HepG2 (cell line): Measurements from ENCODE around the gene SPAG7. TPM values are rescaled to one million over a fixed set of nuclear protein-coding genes. Genes with fewer than 3 reads are reported as not detected.
A peak's percentile ranks its signal among the peaks of the same experiment; 100 is the strongest.

Experiments used
- EZH2 ChIP-seq: conservative IDR thresholded peaks from 2 replicates; pipeline ENCODE4 v1.6.1; 2012; ENCODE audit warnings: mild to moderate bottlenecking, low read depth, low read length, moderate library complexity
- GABPB1 ChIP-seq: IDR thresholded peaks from 2 replicates; pipeline ENCODE4 v1.6.1; 2016; ENCODE audit warnings: mild to moderate bottlenecking, missing genetic modification reagents, moderate library complexity, missing compliant biosample characterization
- KLF12 ChIP-seq: sonication (generic); formaldehyde crosslinking; IDR thresholded peaks from 2 replicates; pipeline ENCODE4 v1.4.0; 2020; ENCODE audit warnings: missing genetic modification reagents, borderline replicate concordance
- KMT2B ChIP-seq: IDR thresholded peaks from 2 replicates; pipeline ENCODE4 v1.6.1; 2016; ENCODE audit warnings: missing genetic modification reagents, missing compliant biosample characterization
- PHF5A ChIP-seq: IDR thresholded peaks from one replicate; pipeline ENCODE4 v1.6.1; 2018; ENCODE audit warnings: low read depth, missing genetic modification reagents; ENCODE audit not compliant: unreplicated experiment
- POGZ ChIP-seq: sonication (generic); formaldehyde crosslinking; IDR thresholded peaks from 2 replicates; pipeline ENCODE4 v1.4.0; 2020; ENCODE audit warnings: mild to moderate bottlenecking, missing genetic modification reagents
- SNAPC2 ChIP-seq: sonication (generic); formaldehyde crosslinking; IDR thresholded peaks from 2 replicates; pipeline ENCODE4 v1.8.1; 2022; ENCODE audit warnings: mild to moderate bottlenecking, missing genetic modification reagents
- TBL1XR1 ChIP-seq: fragments of 150-350 bp; IDR thresholded peaks from 2 replicates; pipeline ENCODE4 v1.6.1; 2014; ENCODE audit warnings: borderline replicate concordance, low read length; ENCODE audit not compliant: partially characterized antibody
- ZNF20 ChIP-seq: sonication (generic); formaldehyde crosslinking; IDR thresholded peaks from 2 replicates; pipeline ENCODE4 v1.4.0; 2020; ENCODE audit warnings: mild to moderate bottlenecking, moderate library complexity, missing genetic modification reagents
- ZNF337 ChIP-seq: sonication (generic); formaldehyde crosslinking; IDR thresholded peaks from 2 replicates; pipeline ENCODE4 v1.5.1; 2020; ENCODE audit warnings: missing genetic modification reagents, low read depth, mild to moderate bottlenecking, borderline replicate concordance
- ZNF496 ChIP-seq: sonication (generic); formaldehyde crosslinking; IDR thresholded peaks from 2 replicates; pipeline ENCODE4 v1.8.1; 2023; ENCODE audit warnings: mild to moderate bottlenecking, moderate library complexity, missing genetic modification reagents; ENCODE audit not compliant: insufficient replicate concordance
- ZNF530 ChIP-seq: sonication (generic); formaldehyde crosslinking; IDR thresholded peaks from 2 replicates; pipeline ENCODE4 v1.5.0; 2020; ENCODE audit warnings: low read depth, mild to moderate bottlenecking, missing genetic modification reagents
- ZSCAN29 ChIP-seq: sonication (generic); formaldehyde crosslinking; conservative IDR thresholded peaks from 2 replicates; pipeline ENCODE4 v1.4.0; 2020; ENCODE audit warnings: mild to moderate bottlenecking, missing genetic modification reagents
- polyA plus RNA-seq, 8 experiments: library from polyadenylated mRNA; depleted of rRNA in 3 of 8; stranded (reverse) in 7 of 8; unstranded in 1 of 8; fragments of >200 nt; fragmentation: Illumina TruSeq in 4 of 8; extraction: Trizol in 4 of 8; gene quantifications; 2 replicates each; pipeline versions ENCODE4 v1.2.1 to v1.2.3, GENCODE V29; 2011 to 2016; ENCODE audit warnings: low read depth in 4 of 8, missing spikeins in 1 of 8, mixed read lengths in 1 of 8; ENCODE audit not compliant: insufficient read depth in 1 of 8
- total RNA-seq, 5 experiments: library from RNA; depleted of rRNA; stranded (reverse); fragments of >200 nt; fragmentation: Illumina TruSeq; extraction: Trizol; gene quantifications; 2 replicates each; pipeline ENCODE4 v1.2.3, GENCODE V29; 2016; ENCODE audit warnings: low read depth in 1 of 5
- TF ChIP-seq, protein P1 (sequence below): IDR thresholded peaks from 2 replicates; pipeline ENCODE4 v1.6.1; 2016; ENCODE audit warnings: missing compliant biosample characterization, missing genetic modification reagents, borderline replicate concordance
- TF ChIP-seq, protein P2 (sequence below): sonication (generic); formaldehyde crosslinking; IDR thresholded peaks from 2 replicates; pipeline ENCODE4 v1.8.0; 2023; ENCODE audit warnings: mild to moderate bottlenecking, missing genetic modification reagents
- TF ChIP-seq, protein P3 (sequence below): sonication (generic); formaldehyde crosslinking; IDR thresholded peaks from 2 replicates; pipeline ENCODE4 v1.4.0; 2020; ENCODE audit warnings: missing genetic modification reagents
- TF ChIP-seq, protein P4 (sequence below): sonication (generic); formaldehyde crosslinking; IDR thresholded peaks from 2 replicates; pipeline ENCODE4 v1.4.0; 2020; ENCODE audit warnings: missing genetic modification reagents
- TF ChIP-seq, protein P5 (sequence below): sonication (generic); formaldehyde crosslinking; IDR thresholded peaks from 2 replicates; pipeline ENCODE4 v1.8.1; 2022; ENCODE audit warnings: mild to moderate bottlenecking, missing genetic modification reagents
- TF ChIP-seq, protein P6 (sequence below): sonication (generic); formaldehyde crosslinking; IDR thresholded peaks from 2 replicates; pipeline ENCODE4 v1.4.0; 2020; ENCODE audit warnings: missing genetic modification reagents, mild to moderate bottlenecking, borderline replicate concordance

The SPAG7 gene
- total and polyA plus RNA-seq, 2 of the 13 experiments (the other 11 are each of a cell fraction or from before 2014, with no cell fraction given) = 51.0 to 59.0 TPM

DNA sequence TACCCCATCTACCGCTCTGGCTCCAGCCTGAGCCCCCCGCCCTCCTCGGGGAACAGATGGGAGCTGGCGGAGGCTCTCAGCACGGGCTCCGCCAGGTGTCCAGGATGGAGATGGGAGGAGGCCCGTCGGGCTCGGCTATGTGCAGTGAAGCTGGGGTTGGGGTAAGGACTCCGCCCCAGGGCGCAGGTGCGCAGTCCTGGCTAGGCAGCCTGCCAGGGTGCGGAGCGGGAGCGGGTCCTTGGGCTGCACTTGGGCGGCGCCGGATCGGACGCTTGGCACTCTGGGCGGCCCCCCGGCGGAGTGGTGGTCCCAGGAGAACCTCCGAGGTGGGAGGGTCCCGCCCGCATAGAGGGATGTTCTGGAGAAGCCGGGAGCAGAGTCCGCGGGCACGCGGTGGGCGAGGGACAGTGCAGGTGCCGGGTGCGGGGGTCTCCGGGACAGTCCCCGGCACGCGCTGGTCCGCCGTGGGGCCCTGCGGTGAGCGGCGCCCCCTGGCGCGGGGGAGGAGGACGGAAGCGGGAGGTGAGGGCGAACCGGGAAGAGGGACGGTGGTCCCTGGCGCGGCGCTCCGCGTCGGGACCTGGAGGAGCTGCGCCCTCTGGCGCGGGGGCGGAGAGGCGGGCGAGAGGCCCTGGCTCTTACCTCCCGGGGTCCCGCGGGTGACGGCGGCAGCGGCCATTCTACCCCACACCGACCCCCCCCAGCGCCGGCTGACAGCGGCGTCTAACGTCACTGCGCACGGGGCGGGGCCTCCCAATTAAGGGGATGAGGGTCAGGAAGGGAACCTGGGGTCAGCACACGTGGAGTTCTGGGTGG lies 19.5 kb upstream of the SPAG7 start, which contains the start of gene CAMTA2 (continued):
- TF ChIP-seq ZNF530 (CRISPR knock-in tag) (no peak), KMT2B (CRISPR knock-in tag) (peak; percentile 62), ZNF20 (no peak), KLF12 (CRISPR knock-in tag) (peak; percentile 88; the same call in 1 of the 2 replicates), ZSCAN29 (no peak), ZNF496 (no peak), PHF5A (CRISPR knock-in tag) (no peak), GABPB1 (CRISPR knock-in tag) (peak; percentile 94), POGZ (CRISPR knock-in tag) (peak; percentile 77), EZH2 (no peak), ZNF337 (CRISPR knock-in tag) (0 out of 2 replicates have a peak, but pooled peaks have one; percentile 49), TBL1XR1 (no peak), SNAPC2 (CRISPR knock-in tag) (no peak)
- TF ChIP-seq, protein P1, sequence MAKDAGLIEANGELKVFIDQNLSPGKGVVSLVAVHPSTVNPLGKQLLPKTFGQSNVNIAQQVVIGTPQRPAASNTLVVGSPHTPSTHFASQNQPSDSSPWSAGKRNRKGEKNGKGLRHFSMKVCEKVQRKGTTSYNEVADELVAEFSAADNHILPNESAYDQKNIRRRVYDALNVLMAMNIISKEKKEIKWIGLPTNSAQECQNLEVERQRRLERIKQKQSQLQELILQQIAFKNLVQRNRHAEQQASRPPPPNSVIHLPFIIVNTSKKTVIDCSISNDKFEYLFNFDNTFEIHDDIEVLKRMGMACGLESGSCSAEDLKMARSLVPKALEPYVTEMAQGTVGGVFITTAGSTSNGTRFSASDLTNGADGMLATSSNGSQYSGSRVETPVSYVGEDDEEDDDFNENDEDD = peak; percentile 83; the same call in 1 of the 2 replicates
- TF ChIP-seq, protein P2, sequence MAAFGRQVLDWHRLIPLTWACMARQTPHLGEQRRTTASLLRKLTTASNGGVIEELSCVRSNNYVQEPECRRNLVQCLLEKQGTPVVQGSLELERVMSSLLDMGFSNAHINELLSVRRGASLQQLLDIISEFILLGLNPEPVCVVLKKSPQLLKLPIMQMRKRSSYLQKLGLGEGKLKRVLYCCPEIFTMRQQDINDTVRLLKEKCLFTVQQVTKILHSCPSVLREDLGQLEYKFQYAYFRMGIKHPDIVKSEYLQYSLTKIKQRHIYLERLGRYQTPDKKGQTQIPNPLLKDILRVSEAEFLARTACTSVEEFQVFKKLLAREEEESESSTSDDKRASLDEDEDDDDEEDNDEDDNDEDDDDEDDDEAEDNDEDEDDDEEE (CRISPR knock-in tag) = peak; percentile 80; the same call in 1 of the 2 replicates
- TF ChIP-seq, protein P3, sequence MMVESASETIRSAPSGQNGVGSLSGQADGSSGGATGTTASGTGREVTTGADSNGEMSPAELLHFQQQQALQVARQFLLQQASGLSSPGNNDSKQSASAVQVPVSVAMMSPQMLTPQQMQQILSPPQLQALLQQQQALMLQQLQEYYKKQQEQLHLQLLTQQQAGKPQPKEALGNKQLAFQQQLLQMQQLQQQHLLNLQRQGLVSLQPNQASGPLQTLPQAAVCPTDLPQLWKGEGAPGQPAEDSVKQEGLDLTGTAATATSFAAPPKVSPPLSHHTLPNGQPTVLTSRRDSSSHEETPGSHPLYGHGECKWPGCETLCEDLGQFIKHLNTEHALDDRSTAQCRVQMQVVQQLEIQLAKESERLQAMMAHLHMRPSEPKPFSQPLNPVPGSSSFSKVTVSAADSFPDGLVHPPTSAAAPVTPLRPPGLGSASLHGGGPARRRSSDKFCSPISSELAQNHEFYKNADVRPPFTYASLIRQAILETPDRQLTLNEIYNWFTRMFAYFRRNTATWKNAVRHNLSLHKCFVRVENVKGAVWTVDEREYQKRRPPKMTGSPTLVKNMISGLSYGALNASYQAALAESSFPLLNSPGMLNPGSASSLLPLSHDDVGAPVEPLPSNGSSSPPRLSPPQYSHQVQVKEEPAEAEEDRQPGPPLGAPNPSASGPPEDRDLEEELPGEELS (CRISPR knock-in tag) = no peak; the same call in 1 of the 2 replicates
- TF ChIP-seq, protein P4, sequence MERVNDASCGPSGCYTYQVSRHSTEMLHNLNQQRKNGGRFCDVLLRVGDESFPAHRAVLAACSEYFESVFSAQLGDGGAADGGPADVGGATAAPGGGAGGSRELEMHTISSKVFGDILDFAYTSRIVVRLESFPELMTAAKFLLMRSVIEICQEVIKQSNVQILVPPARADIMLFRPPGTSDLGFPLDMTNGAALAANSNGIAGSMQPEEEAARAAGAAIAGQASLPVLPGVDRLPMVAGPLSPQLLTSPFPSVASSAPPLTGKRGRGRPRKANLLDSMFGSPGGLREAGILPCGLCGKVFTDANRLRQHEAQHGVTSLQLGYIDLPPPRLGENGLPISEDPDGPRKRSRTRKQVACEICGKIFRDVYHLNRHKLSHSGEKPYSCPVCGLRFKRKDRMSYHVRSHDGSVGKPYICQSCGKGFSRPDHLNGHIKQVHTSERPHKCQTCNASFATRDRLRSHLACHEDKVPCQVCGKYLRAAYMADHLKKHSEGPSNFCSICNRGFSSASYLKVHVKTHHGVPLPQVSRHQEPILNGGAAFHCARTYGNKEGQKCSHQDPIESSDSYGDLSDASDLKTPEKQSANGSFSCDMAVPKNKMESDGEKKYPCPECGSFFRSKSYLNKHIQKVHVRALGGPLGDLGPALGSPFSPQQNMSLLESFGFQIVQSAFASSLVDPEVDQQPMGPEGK (CRISPR knock-in tag) = peak; percentile 84
- TF ChIP-seq, protein P5, sequence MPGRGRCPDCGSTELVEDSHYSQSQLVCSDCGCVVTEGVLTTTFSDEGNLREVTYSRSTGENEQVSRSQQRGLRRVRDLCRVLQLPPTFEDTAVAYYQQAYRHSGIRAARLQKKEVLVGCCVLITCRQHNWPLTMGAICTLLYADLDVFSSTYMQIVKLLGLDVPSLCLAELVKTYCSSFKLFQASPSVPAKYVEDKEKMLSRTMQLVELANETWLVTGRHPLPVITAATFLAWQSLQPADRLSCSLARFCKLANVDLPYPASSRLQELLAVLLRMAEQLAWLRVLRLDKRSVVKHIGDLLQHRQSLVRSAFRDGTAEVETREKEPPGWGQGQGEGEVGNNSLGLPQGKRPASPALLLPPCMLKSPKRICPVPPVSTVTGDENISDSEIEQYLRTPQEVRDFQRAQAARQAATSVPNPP (CRISPR knock-in tag) = 0 out of 2 replicates have a peak, but pooled peaks have one; percentile 22
- TF ChIP-seq, protein P6, sequence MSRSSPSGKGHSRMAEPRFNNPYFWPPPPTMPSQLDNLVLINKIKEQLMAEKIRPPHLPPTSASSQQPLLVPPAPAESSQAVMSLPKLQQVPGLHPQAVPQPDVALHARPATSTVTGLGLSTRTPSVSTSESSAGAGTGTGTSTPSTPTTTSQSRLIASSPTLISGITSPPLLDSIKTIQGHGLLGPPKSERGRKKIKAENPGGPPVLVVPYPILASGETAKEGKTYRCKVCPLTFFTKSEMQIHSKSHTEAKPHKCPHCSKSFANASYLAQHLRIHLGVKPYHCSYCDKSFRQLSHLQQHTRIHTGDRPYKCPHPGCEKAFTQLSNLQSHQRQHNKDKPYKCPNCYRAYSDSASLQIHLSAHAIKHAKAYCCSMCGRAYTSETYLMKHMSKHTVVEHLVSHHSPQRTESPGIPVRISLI (CRISPR knock-in tag) = no peak; the same call in 1 of the 2 replicates
